ENCODE results near the gene UBTF. TPM values are rescaled to one million over a fixed set of nuclear protein-coding genes. Genes with fewer than 3 reads are reported as not detected.

UBTF gene
- total RNA-seq, 3 donors from 2014 or later (not counting 1 experiment from before 2014, with no cell fraction given) = 132 to 169 (median 168) TPM

GRCh38 chr17:44188576-44189403, 30.7 kb downstream of the UBTF start:
- no peak overlapping the region for H3K27ac ChIP-seq (ENCODE audit: low read length)
- intact Hi-C loops (cut with micrococcal nuclease) = loop anchor here (5.0 kb wide), 1 partner anchor 66 kb away; the partner anchor contains the start of gene HDAC5
- peaks cover 18% of the 10 kb centered on the region for H3K36me3 ChIP-seq (ENCODE audit: control insufficient read depth, insufficient read depth, low read length)
- Mint-ChIP-seq H3K27me3 (ENCODE audit: low read depth in 2 of 2) (no peaks in the 10 kb centered on the region), H3K36me3 (no peaks in the 10 kb centered on the region), H3K4me3 (peak overlapping the region; percentile 100), H3K4me1 (peaks cover 30 to 43% of the 10 kb centered on the region in 2 donors), H3K9me3 (no peaks in the 10 kb centered on the region), H3K27ac (peak overlapping the region; percentile 92 to 99)
- H3K4me1 ChIP-seq (ENCODE audit: control insufficient read depth, insufficient read depth, low read length) = peaks cover 25% of the 10 kb centered on the region
- WGBS (ENCODE audit: insufficient coverage) = over 99% methylated on average over 9 of the region's 12 CpGs
- H3K27me3 ChIP-seq (ENCODE audit: control insufficient read depth, insufficient read depth, low read length) = no peaks in the 10 kb centered on the region
- ATAC-seq (no peak), DNase-seq (no peak)
- no peaks in the 10 kb centered on the region for H3K9me3 ChIP-seq (ENCODE audit: control insufficient read depth, insufficient read depth, low read length)
- H3K4me3 ChIP-seq (ENCODE audit: low read length) = no peak overlapping the region
- TF ChIP-seq CTCF (IDR thresholded peaks at IDR 0.05) = no peak

GRCh38 chr17:44187131-44187899, 32.2 kb downstream of the UBTF start:
- H3K4me1 ChIP-seq (ENCODE audit: control insufficient read depth, insufficient read depth, low read length) = peaks cover 25% of the 10 kb centered on the region
- H3K4me3 Mint-ChIP-seq = peak overlapping the region; percentile 100
- H3K36me3 Mint-ChIP-seq = no peaks in the 10 kb centered on the region
- peak overlapping the region; percentile 97 for H3K27ac ChIP-seq (ENCODE audit: low read length)
- intact Hi-C loops (cut with micrococcal nuclease) = loop anchor here (2.0 to 5.0 kb wide), 2 partner anchors 31 to 65 kb away; partner anchors contain the start of genes HDAC5 and UBTF
- no peaks in the 10 kb centered on the region for H3K9me3 Mint-ChIP-seq
- 3% methylated on average over 31 of the region's 32 CpGs for WGBS (ENCODE audit: insufficient coverage)
- H3K4me1 Mint-ChIP-seq = peaks cover 30 to 39% of the 10 kb centered on the region in 2 donors
- H3K4me3 ChIP-seq (ENCODE audit: low read length) = peak overlapping the region; percentile 90
- no peaks in the 10 kb centered on the region for H3K27me3 Mint-ChIP-seq (ENCODE audit: low read depth in 2 of 2)
- no peaks in the 10 kb centered on the region for H3K9me3 ChIP-seq (ENCODE audit: control insufficient read depth, insufficient read depth, low read length)
- peaks cover 12% of the 10 kb centered on the region for H3K36me3 ChIP-seq (ENCODE audit: control insufficient read depth, insufficient read depth, low read length)
- peak overlapping the region; percentile 92 to 99 for H3K27ac Mint-ChIP-seq
- DNase-seq (peak in 1 of 2 donors; percentile 75), ATAC-seq (peak; percentile 59 to 69 (median 61))
- no peak for TF ChIP-seq CTCF (IDR thresholded peaks at IDR 0.05)
- H3K27me3 ChIP-seq (ENCODE audit: control insufficient read depth, insufficient read depth, low read length) = no peaks in the 10 kb centered on the region

GRCh38 chr17:44186307-44187130, 33.0 kb downstream of the UBTF start, which contains the start of gene TMUB2:
Gene TMUB2 (plus strand): TSS chr17:44186972. CDS start chr17:44187709, 737 bp downstream.
- Mint-ChIP-seq H3K9me3 (no peaks in the 10 kb centered on the region), H3K36me3 (no peaks in the 10 kb centered on the region), H3K4me3 (peak within 1 kb of the TSS; percentile 100), H3K27me3 (ENCODE audit: low read depth in 2 of 2) (no peaks in the 10 kb centered on the region), H3K4me1 (peaks cover 35 to 44% of the 10 kb centered on the region in 2 donors), H3K27ac (peak within 1 kb of the TSS; percentile 92 to 99)
- WGBS (ENCODE audit: insufficient coverage) = under 1% methylated on average over 50 of the region's 50 CpGs
- Histone ChIP-seq H3K9me3 (ENCODE audit: control insufficient read depth, insufficient read depth, low read length) (no peaks in the 10 kb centered on the region), H3K4me1 (ENCODE audit: control insufficient read depth, insufficient read depth, low read length) (peaks cover 25% of the 10 kb centered on the region), H3K27me3 (ENCODE audit: control insufficient read depth, insufficient read depth, low read length) (no peaks in the 10 kb centered on the region), H3K36me3 (ENCODE audit: control insufficient read depth, insufficient read depth, low read length) (peaks cover 16% of the 10 kb centered on the region), H3K4me3 (ENCODE audit: low read length) (peak within 1 kb of the TSS; percentile 90), H3K27ac (ENCODE audit: low read length) (peak within 1 kb of the TSS; percentile 97)
- no peak for TF ChIP-seq CTCF (IDR thresholded peaks at IDR 0.05)
- ATAC-seq (peak; percentile 94 to 100 (median 95)), DNase-seq (peak; percentile 99 to 100)
- intact Hi-C loops (cut with micrococcal nuclease) = loop anchor here (1.0 to 5.0 kb wide), 4 partner anchors 14 to 64 kb away; partner anchors contain the start of genes HDAC5, HROB and UBTF

All from natural killer cell (primary cell).